HG03064 (cell line): ENCODE data around the gene ZP4.
"Not testable (repeated sequence)": the region's sequence is repeated elsewhere in the genome, so short reads cannot be mapped to it uniquely, and the experiment has no call there.

Source experiments
- ATAC-seq: cut with Tn5 transposase; IDR thresholded peaks from one replicate; pipeline ENCODE4 v1.9.1; 2021; ENCODE audit warnings: low read depth; ENCODE audit not compliant: unreplicated experiment

The ZP4 gene

DNA sequence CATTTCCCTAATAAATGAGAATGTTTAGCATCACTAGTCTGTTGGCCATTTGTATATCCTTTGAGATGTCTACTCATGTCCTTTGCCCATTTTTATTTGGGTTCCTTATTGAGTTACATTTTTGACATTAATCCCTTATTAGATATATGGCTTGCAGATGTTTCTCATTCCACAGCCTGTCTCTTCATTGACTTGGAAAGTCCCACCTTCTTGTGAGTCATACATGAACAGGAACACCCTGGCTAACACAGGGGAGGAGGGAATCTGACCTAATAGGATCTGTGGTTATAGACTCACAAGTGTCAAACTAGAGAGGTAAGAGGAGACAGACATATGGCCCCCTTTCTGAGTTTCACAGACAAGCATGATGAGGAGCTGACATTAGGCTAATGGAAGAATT lies 11.5 kb downstream of the ZP4 start:
- ATAC-seq: no peak

DNA sequence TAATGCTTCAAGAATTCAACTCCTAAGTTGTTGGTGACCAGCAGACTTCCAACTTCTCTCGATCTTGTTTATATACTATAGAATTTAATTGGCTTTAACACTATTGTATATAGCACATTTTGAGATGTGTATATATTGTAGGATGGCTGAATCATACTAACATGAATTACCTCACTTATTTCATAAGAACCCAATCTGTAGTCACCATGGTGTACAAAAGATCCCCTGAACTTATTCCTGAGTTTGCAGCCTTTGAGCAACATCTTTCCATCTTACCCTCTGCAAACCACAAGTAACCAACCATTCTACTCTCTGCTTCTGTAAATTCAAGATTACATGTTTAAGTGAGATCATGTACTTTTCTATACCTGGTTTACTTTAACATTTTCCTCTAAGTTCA lies 12.3 kb downstream of the ZP4 start:
- no peak for ATAC-seq

- ATAC-seq: no peak
These were observed 13.1 kb downstream of the ZP4 start for GRCh38 chr1:237877631-237878030.

GRCh38 chr1:237875291-237875690 lies 15.4 kb downstream of the ZP4 start:
- ATAC-seq: no peak

DNA sequence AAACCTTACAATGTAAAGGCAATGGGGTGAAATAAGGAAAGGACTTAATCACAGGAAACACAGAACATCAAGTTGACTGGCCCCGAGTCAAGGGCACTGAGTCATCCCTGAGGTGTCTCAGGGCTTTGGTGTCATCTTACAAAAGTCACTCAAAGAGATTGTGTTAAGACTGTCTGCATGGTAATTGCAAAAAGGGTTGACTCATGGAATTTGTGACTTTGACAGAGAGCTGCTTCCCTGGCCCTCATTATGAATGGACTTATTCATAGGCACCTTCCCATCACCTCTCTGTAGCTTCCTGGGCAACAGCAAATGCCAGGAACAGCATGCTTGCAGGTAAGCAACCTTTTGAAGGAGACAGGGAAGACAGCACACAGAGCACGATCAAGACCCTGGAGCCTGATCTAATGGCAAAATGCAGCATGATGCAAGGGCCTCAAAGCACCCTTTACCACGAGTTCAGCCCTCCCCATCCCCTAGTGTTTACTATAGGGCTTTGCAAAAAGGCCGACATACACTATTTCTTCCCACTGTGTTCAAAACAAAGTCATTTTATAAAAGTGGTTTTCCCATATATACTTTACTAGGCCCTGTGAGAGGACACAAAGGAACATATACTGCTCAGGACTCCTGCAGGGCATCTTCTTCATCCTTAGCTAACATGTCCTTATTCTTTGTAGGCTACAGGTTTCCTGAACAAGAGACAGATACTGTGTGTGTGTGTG lies 17.1 kb downstream of the ZP4 start:
- ATAC-seq: no peak

DNA sequence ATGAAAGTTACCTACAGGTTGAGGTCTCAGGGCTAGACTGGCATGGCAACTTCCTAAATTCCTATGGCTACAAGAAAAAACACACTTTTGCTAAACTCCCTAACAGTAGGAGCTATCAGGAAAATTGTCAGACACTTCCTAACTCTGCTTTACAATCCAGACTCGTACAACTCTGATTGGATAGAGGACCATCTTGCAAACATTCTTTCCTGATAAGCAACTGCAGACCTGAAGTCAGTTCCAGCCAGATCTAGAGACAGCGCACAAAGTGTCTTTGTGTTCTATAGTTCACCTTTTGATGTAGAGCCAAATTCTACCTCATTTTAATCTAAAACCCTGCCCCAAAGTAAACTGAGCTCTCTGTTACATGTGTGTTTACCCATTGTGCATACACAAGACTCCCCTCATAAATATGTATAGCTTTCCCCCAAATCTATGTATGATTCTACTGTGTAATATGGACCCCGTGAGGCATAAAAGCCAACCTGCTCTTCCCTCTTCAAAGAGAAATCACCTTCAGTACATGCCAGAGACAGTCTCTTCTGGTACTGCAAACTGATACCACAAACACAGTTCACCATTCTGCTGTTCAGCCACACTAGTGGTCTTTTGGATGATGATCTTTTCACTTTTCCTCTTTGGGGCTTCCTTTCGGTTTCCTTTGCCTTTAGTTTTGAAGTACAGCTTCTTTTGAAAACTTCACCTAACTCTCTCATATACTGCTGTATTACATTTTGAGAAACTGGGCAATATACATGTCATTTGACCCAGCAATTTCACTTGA lies 21.7 kb downstream of the ZP4 start:
- no peak for ATAC-seq

DNA sequence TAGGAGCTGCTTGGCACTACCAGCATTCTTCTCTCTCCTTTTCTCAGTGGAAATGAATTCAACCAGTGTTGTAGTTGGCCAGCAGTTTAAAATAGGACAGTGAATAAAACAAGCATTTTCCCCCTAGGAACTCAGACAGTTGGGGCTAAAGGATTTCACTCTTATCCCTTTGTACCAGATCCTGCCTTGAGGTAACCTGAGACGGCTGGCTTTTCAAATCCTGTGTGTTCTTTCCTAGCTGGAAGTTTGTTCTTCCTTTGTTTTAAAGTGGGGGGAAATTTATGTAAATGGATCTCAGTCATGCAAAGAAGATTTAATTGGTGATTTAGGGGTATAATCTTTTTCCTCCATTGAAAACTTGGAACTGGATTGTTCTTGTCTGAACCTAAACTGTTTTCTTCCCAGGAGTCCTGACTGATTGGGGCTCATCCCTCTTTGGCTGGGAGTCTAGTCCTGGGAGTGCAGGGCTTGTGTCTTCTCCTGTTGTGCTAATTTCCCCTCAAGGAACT lies 23.3 kb downstream of the ZP4 start:
- no peak for ATAC-seq

GRCh38 chr1:237864338-237865244 lies 26.1 kb downstream of the ZP4 start:
- ATAC-seq: no peak

DNA sequence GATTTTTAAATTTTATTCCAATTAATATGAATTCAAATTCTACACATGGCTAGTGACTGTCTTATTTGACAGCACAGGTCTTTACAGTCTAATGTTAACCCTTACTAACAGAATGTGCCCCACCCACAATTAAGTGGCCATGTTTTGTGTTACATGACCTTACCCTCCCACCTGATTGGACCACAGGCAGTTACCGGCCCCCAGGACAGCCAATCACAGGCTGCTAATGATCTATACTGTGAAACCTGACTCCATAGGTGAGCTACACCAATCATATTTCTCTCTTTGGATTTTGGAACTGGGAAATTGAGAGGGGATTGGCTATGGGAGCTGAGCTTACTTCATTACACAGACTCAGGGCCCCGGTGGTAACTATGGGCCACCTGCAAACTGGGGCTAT lies 27.5 kb downstream of the ZP4 start:
- ATAC-seq: no peak

DNA sequence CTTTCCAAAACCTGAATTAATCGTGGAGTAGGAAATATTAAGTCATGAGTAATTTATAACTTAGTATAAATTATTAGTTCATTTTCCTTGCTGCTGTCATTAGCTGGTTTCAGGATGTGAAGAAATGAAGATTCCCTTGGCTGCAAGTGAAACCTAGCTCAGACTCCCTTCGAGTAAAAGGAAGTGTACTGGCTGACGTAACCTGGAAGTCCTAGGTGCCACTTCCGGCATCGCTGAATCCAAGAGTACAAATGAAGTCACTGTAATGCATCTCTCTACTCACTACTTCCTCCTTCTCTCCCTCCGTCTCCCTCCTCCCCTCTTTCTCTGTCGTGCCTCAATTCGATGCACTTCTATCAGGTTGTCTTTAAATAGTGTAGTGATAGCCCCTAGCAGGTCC lies 28.8 kb downstream of the ZP4 start:
- no peak for ATAC-seq

DNA sequence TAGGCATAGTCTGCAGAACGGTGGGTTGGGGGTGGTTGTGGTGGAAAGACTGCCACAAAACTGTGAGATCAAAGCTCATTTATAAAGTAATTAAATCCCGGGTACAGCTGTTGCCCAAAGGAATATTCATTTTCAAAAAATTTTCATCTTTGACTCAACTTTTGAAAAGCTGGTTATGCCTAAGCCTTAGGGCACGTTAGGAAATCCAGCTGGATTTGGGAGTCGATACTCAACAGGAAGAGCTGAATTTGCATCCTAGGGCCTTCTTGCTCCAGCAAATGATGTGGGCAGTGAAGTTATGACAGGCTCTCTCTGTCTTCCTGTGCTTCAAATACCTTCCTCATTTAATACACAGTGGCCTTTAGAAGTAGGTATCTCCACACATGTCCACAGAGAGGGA lies 31.7 kb downstream of the ZP4 start:
- ATAC-seq: no peak

- ATAC-seq: no peak
These were observed 33.3 kb downstream of the ZP4 start for GRCh38 chr1:237857455-237857854.

- ATAC-seq: no peak
These were observed 38.4 kb downstream of the ZP4 start for GRCh38 chr1:237852342-237852741.

GRCh38 chr1:237851210-237851845 lies 39.4 kb downstream of the ZP4 start:
- no peak for ATAC-seq

GRCh38 chr1:237843516-237843915 lies 47.2 kb downstream of the ZP4 start:
- not testable (repeated sequence) for ATAC-seq

DNA sequence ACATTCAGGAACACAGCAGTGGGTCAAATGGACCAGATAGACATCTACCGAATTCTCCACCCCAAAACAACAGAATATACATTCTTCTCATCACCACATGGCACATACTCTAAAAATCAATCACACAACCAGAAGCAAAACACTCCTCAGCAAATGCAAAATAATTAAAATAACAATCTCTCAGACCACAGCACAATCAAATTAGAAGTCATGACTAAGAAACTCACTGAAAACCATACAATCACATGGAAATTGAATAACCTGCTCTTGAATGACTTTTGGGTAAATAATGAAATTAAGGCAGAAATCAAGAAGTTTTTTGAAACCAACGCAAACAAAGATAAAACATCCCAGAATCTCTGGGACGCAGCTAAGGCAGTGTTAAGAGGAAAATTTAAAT lies 49.2 kb downstream of the ZP4 start:
- no peak for ATAC-seq

DNA sequence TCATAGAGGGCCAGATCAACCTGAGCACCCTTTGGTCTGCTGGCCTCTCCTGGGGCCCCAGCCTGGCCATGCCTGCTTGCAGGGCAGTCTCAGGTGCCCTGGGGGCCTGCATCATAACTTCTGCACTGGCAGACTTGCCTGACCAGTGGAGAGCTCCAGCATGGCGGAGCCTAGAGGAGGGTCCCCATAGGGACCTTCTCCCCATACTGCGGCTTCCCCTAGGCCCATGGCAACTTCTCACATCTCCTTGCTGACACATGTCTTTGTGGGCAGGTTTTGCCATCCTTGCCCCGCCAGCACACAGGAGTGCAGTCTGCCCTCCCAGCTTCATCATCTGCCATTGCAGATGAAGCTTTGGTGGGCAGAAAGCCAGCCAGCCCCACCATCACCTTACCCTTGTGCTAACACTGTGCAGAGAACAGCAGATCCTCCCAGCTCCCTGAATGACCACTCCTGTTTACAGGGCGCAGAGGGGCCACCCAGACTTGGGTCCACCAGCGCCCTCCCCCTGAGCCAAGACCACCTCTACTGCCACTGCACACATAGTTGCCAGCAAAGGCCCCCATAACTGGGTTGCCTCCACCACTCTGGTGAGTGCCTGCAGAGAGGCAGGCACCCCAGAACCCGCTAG lies 51.7 kb downstream of the ZP4 start:
- ATAC-seq: no peak

GRCh38 chr1:237838320-237838719 lies 52.4 kb downstream of the ZP4 start:
- ATAC-seq: no peak

DNA sequence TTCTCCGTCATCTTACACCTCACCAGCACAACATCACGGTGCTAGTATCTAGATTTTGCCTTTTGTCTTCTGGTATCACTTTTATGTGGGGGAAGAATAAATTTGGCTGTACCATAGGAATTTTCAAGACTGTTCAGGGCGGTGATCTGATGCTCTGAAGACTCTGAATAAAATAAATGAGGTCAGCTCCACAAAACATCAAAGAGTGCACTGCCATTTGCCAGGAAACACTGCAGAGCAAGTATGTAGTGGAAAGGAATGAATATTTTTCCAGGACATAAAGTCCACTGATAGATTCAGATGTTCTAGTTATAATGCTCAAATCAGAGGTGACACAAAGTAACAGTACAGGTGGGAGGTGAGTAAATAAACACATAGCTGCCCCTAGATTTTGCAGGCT lies 56.3 kb downstream of the ZP4 start:
- no peak for ATAC-seq

- no peak for ATAC-seq
These were observed 56.7 kb downstream of the ZP4 start for GRCh38 chr1:237834048-237834447.
